Epithelial cell of proximal tubule (primary cell): ENCODE data around the gene TMC8. TPM values are rescaled to one million over a fixed set of nuclear protein-coding genes. Genes with fewer than 3 reads are reported as not detected.

Source experiments
- DNase-seq: peaks from one replicate; pipeline ENCODE4 v3.0.0-alpha.2; 2011; ENCODE audit warnings: low read depth
- H3K4me3 ChIP-seq: 2 replicates; pipeline ENCODE4 v1.5.1; 2011; ENCODE audit warnings: low read depth, mild to moderate bottlenecking, low read length
- total RNA-seq: library from RNA; depleted of rRNA; stranded (reverse); fragments of >200 nt; gene quantifications from 2 replicates; pipeline ENCODE4 v1.2.3, GENCODE V29; 2015
- TF ChIP-seq, protein P1 (sequence below): conservative IDR thresholded peaks from 2 replicates; pipeline ENCODE4 v1.5.1; 2012; ENCODE audit warnings: low read depth, mild to moderate bottlenecking, low read length

The TMC8 gene
- total RNA-seq, 1 donor from 2014 or later, result 1.2 TPM

DNA sequence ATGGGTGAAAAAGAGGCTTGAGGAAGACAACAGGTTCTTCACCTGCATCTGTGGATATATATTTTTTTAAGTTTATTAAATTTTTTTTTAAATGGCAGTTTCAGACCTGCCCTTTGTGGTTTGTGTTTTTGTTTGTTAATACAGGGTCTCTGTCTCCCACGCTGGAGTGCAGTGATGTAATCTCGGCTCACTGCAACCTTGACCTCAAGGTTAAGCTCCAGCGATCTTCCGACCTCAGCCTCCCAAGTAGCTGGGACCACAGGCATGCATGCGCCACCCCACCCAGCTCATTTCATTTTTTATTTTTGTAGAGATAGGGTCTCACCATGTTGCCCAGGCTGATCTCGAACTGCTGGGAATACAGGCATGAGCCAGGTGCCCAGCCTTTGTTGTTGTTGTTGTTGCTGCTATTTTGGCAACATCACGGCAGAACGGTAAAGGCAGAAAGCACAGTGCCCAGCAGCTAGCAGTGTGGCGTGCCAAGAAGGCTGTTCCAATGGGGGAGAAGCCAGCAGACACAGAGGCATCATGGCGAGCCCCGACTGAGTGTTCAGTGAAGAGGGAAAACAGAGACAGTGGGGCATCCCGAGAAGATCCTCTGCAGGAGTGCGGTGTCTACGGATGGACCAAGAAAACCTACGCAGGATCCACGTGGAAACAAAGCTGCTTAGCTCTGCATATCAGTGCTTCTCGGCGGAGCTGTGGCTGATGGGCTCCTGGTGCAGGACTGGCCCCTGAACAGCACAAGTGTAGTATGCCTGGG lies 21.7 kb upstream of the TMC8 start:
- TF ChIP-seq, protein P1, sequence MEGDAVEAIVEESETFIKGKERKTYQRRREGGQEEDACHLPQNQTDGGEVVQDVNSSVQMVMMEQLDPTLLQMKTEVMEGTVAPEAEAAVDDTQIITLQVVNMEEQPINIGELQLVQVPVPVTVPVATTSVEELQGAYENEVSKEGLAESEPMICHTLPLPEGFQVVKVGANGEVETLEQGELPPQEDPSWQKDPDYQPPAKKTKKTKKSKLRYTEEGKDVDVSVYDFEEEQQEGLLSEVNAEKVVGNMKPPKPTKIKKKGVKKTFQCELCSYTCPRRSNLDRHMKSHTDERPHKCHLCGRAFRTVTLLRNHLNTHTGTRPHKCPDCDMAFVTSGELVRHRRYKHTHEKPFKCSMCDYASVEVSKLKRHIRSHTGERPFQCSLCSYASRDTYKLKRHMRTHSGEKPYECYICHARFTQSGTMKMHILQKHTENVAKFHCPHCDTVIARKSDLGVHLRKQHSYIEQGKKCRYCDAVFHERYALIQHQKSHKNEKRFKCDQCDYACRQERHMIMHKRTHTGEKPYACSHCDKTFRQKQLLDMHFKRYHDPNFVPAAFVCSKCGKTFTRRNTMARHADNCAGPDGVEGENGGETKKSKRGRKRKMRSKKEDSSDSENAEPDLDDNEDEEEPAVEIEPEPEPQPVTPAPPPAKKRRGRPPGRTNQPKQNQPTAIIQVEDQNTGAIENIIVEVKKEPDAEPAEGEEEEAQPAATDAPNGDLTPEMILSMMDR, result no peak
- no peak overlapping the region for H3K4me3 ChIP-seq

DNA sequence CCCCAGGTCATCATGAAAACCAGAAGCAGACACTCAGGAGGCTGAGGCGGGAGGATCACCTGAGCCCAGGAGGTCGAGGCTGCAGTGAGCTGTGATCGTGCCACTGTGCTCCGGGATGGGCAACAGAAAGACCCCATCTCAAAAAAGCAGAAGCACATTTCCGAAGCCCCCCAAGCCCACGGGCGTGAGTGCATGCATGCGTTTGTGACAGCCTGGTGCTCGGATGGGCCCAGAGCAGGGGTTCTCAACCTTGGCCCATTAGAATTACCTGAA lies 21.1 kb upstream of the TMC8 start:
- H3K4me3 ChIP-seq, result no peak overlapping the region
- DNase-seq, result no peak
- TF ChIP-seq, protein P1, result no peak

More for the DNA sequence above, 21.7 kb upstream of the TMC8 start:
- no peak for DNase-seq

DNA sequence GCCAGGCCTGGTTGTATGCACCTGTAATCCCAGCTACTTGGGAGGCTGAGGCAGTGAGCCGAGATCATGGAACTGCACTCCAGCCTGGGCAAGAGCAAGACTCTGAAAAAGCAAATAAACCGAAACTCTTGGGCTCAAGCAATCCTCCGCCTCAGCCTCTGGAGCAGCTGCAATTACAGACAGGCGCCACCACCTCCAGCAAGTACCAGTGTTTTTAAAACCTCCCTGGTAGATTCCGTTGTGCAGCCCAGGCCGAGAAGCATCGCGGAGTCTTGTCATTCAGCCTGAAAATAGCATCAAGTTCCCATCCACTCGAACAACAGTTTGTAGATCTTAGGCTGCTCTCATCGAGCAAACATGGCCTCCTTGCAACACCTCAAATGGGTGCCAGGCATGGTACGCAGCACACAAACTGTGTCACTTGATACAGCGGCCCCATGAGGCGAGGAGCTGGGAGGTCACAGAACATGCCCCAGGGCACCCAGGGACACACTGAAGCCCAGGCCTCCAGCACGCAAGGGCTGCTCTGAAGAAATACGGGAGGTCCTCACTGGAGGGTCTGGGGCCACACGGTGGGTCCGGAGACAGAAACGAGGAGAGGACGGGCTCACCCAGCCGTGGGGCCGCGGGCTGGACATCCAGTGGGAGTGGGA lies 20.1 kb upstream of the TMC8 start:
- TF ChIP-seq, protein P1, result no peak
- no peak overlapping the region for H3K4me3 ChIP-seq
- DNase-seq, result no peak

DNA sequence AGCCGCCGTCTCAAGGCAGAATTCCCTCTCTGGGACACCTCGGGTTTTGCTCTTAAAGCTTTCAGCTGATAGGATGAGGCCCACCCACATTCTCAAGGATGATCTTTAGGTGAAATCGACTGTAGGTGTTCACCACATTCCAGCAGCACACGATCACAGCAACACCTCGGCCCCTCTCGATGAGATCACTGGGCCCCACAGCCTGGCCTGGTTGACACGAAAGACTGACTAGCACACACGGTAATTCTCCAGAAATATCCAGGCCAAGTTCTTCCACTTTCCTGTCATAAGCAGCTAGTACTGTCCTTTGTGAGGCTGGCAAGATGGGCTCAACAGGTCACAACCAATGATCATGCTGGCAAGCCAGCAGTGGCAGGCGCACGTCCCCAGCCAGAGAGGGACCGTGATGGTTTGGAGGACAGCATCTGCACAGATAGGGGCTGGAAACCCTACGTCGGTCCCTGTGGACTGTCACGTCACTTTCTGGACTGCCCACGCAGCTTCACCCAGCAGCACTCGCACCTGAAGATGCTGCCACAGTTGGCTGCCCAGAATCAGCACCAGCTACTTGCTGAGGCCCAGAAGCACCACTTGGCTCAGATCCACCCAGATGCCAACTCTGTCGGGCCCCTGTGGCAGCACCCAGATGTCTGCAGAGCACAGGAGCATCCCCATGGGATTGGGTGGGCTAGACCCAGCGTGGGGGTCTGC lies 19.4 kb upstream of the TMC8 start:
- H3K4me3 ChIP-seq, result no peak overlapping the region
- TF ChIP-seq, protein P1, result no peak
- no peak for DNase-seq

DNA sequence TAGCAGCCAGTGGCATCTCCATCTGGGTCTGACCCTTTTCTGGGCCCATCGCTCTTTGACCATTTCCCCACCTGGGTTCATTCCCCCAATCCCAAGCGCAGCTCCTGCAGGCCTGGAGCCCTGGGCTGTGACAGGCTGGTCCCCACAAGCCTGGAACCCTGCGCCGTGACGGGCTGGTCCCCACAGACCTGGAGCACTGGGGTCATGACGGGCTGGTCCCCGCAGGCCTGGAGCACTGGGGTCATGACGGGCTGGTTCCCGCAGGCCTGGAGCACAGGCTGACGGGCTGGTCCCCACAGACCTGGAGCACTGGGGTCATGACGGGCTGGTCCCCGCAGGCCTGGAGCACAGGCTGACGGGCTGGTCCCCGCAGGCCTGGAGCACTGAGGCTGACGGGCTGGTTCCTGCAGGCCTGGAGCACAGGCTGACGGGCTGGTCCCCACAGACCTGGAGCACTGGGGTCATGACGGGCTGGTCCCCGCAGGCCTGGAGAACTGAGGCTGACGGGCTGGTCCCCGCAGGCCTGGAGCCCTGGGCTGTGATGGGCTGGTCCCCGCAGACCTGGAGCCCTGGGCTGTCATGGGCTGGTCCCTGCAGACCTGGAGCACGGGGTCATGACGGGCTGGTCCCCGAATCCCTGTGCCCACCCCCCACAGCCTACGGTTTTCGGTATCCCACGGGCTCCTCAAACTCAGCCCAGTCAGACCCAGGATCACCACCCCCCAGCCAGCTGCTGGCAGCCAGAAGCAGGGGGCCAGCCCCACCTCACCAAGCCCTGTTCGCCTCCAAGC lies 18.6 kb upstream of the TMC8 start:
- no peak overlapping the region for H3K4me3 ChIP-seq
- no peak for DNase-seq
- TF ChIP-seq, protein P1, result no peak

DNA sequence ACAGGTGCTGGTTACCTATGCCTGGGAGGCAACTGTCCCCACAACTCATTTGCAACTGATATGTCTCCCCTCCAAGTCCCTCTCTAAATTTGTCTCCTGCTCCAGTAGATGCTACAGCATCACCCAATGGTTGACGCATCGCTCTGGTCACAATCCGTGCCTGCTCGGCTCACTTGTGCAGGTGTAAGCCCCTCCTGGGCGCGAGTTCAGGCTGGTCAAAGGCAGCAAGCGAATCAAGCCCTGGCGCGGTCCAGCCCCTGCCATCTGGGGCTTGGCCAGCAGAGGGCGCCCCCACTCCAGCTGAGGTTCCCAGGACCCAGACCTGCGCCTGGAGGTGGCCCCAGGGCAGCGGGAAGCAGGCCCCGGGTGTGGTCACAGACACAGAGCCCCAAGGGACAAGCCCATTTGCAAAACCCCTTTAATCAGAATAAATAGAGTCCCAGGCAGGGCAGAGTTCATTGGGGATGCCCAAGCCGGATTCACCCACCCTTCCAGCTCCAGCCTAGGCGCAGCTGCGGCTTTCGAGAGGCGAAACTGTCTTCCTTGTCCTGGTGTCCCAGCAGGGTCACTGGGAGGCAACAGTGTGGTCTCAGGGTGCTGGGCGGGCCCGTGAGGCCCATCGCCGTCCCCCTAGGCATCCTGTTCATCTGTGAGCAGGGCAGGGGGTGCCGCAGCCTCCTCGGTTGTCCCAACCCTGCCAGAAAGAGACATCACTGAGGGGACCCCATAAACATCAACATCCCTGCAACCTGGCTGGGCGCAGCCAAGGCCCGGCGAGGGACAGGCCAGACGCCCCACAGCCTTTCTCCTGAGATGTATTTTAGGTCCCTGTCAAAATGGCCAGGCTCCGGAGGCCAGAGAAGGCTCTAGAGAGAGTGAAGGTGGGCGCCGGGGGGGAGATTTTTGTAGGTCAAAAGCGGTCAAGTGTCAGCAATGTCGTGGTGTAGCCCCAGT lies 17.8 kb upstream of the TMC8 start:
- TF ChIP-seq, protein P1, result peak; percentile 92
- DNase-seq, result no peak
- H3K4me3 ChIP-seq, result no peak overlapping the region
